Measurements from ENCODE around the gene CEP131.
"Not testable (repeated sequence)": the region's sequence is repeated elsewhere in the genome, so short reads cannot be mapped to it uniquely, and the experiment has no call there.

The CEP131 gene

GRCh38 chr17:81231121-81231645 is 8.4 kb upstream of the CEP131 start:
- H3K36me3 ChIP-seq (ENCODE audit: control insufficient read depth in 1 of 2, insufficient read depth in 2 of 2, low read length in 2 of 2): peaks cover 14 to 57% of the 10 kb centered on the region in 2 donors
- H3K27me3 ChIP-seq (ENCODE audit: low read depth, low read length): no peaks in the 10 kb centered on the region
- peaks cover 0 to 3% of the 10 kb centered on the region in 2 donors for H3K4me1 ChIP-seq (ENCODE audit: control insufficient read depth in 1 of 2, insufficient read depth in 2 of 2, low read length in 2 of 2)
- no peak overlapping the region for H3K27ac ChIP-seq (ENCODE audit: low read length)
- H3K4me3 ChIP-seq (ENCODE audit: low read depth in 1 of 2, low read length in 2 of 2): no peak overlapping the region
- H3K9me3 ChIP-seq (ENCODE audit: control insufficient read depth in 1 of 2, low read length in 2 of 2): no peaks in the 10 kb centered on the region

- H3K27me3 ChIP-seq (ENCODE audit: low read depth, low read length): no peaks in the 10 kb centered on the region
- no peak overlapping the region for H3K27ac ChIP-seq (ENCODE audit: low read length)
- H3K4me3 ChIP-seq (ENCODE audit: low read depth in 1 of 2, low read length in 2 of 2): no peak overlapping the region
- H3K9me3 ChIP-seq (ENCODE audit: control insufficient read depth in 1 of 2, low read length in 2 of 2): no peaks in the 10 kb centered on the region
- H3K36me3 ChIP-seq (ENCODE audit: control insufficient read depth in 1 of 2, insufficient read depth in 2 of 2, low read length in 2 of 2): peaks cover 14 to 51% of the 10 kb centered on the region in 2 donors
- no peaks in the 10 kb centered on the region for H3K4me1 ChIP-seq (ENCODE audit: control insufficient read depth in 1 of 2, insufficient read depth in 2 of 2, low read length in 2 of 2)
Measured at GRCh38 chr17:81230043-81230820, 7.5 kb upstream of the CEP131 start.

- no peaks in the 10 kb centered on the region for H3K9me3 ChIP-seq (ENCODE audit: control insufficient read depth in 1 of 2, low read length in 2 of 2)
- H3K27ac ChIP-seq (ENCODE audit: low read length): no peak overlapping the region
- no peak overlapping the region for H3K4me3 ChIP-seq (ENCODE audit: low read depth in 1 of 2, low read length in 2 of 2)
- peaks cover 14 to 51% of the 10 kb centered on the region in 2 donors for H3K36me3 ChIP-seq (ENCODE audit: control insufficient read depth in 1 of 2, insufficient read depth in 2 of 2, low read length in 2 of 2)
- no peaks in the 10 kb centered on the region for H3K4me1 ChIP-seq (ENCODE audit: control insufficient read depth in 1 of 2, insufficient read depth in 2 of 2, low read length in 2 of 2)
- H3K27me3 ChIP-seq (ENCODE audit: low read depth, low read length): no peaks in the 10 kb centered on the region
Measured at GRCh38 chr17:81229666-81229920, 6.8 kb upstream of the CEP131 start.

DNA sequence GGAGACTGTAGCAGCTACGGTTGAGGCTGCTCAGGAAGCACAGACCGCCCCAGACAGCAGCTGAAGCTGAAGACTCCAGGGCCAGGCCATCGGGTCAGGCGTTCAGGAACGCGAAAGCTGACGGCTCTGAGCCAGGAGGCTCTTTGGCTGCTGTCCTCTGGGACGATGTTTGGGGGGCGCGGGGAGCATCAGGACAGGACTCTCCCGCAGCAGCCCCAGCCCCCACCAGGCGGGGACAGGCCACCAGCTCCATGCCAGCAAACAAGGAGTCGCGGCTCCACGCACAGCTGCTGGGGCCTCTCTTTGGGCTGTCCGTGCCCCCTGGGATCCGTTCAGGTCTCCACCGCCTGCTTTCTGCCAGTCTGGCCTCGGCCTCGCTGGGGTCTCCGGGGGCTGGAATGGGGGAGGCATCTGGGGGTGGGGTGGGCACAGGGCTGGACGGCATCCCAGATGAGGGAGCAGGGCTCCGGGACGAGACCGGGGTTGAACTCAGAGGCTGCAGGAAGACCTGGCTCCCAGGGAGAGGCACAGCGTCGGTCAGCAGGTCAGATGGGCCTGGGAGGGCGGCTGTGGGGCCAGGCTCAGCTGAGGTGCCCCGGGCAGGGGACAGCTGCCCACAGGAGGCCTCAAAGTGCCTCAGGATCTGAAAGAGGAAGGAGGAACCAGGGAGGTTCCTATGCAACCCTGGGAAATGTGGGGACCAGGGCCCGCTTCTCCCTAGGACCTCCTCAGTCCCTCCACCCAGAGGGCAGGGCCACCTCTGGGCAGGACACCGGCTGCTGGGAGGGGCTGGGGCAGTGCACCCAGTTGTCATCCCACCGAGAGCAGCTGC is 6.3 kb upstream of the CEP131 start:
- Histone ChIP-seq H3K4me1 (ENCODE audit: control insufficient read depth in 1 of 2, insufficient read depth in 2 of 2, low read length in 2 of 2) (no peaks in the 10 kb centered on the region), H3K27ac (ENCODE audit: low read length) (no peak overlapping the region), H3K9me3 (ENCODE audit: control insufficient read depth in 1 of 2, low read length in 2 of 2) (no peaks in the 10 kb centered on the region), H3K4me3 (ENCODE audit: low read depth in 1 of 2, low read length in 2 of 2) (no peak overlapping the region), H3K36me3 (ENCODE audit: control insufficient read depth in 1 of 2, insufficient read depth in 2 of 2, low read length in 2 of 2) (peaks cover 14 to 51% of the 10 kb centered on the region in 2 donors), H3K27me3 (ENCODE audit: low read depth, low read length) (no peaks in the 10 kb centered on the region)

- no peak overlapping the region for H3K27ac ChIP-seq (ENCODE audit: low read length)
- no peak overlapping the region for H3K4me3 ChIP-seq (ENCODE audit: low read depth in 1 of 2, low read length in 2 of 2)
- H3K36me3 ChIP-seq (ENCODE audit: control insufficient read depth in 1 of 2, insufficient read depth in 2 of 2, low read length in 2 of 2): peaks cover 11 to 45% of the 10 kb centered on the region in 2 donors
Measured at GRCh38 chr17:81228420-81228819, 5.7 kb upstream of the CEP131 start.

DNA sequence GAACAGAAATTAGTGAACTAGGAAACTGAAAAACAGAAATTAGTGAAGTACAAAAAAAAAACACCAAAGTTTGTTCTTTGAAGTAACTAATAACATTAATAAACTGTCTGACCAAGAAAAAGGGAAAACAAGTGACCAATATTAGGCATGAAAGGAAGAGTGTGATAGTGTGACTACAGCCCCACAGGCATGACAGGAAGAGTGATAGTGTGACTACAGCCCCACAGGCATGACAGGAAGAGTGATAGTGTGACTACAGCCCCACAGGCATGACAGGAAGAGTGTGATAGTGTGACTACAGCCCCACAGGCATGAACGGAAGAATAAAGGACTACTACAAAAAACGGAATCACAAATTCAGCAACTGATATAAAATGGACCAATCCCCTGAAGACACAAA is 4.9 kb upstream of the CEP131 start:
- H3K36me3 ChIP-seq (ENCODE audit: control insufficient read depth in 1 of 2, insufficient read depth in 2 of 2, low read length in 2 of 2): peaks cover 11 to 38% of the 10 kb centered on the region in 2 donors
- H3K27ac ChIP-seq (ENCODE audit: low read length); H3K4me1 ChIP-seq (ENCODE audit: control insufficient read depth in 1 of 2, insufficient read depth in 2 of 2, low read length in 2 of 2); H3K4me3 ChIP-seq (ENCODE audit: low read depth in 1 of 2, low read length in 2 of 2); H3K27me3 ChIP-seq (ENCODE audit: low read depth, low read length); H3K9me3 ChIP-seq (ENCODE audit: control insufficient read depth in 1 of 2, low read length in 2 of 2): not testable (repeated sequence)

More at GRCh38 chr17:81228420-81228819, 5.7 kb upstream of the CEP131 start:
- no peaks in the 10 kb centered on the region for H3K9me3 ChIP-seq (ENCODE audit: control insufficient read depth in 1 of 2, low read length in 2 of 2)
- no peaks in the 10 kb centered on the region for H3K27me3 ChIP-seq (ENCODE audit: low read depth, low read length)
- peaks cover 0 to 3% of the 10 kb centered on the region in 2 donors for H3K4me1 ChIP-seq (ENCODE audit: control insufficient read depth in 1 of 2, insufficient read depth in 2 of 2, low read length in 2 of 2)

GRCh38 chr17:81223762-81224130 is 981 bp upstream of the CEP131 start:
- no peaks in the 10 kb centered on the region for H3K27me3 ChIP-seq (ENCODE audit: low read depth, low read length)
- peaks cover 12 to 14% of the 10 kb centered on the region in 2 donors for H3K4me1 ChIP-seq (ENCODE audit: control insufficient read depth in 1 of 2, insufficient read depth in 2 of 2, low read length in 2 of 2)
- peaks cover 0 to 8% of the 10 kb centered on the region in 2 donors for H3K36me3 ChIP-seq (ENCODE audit: control insufficient read depth in 1 of 2, insufficient read depth in 2 of 2, low read length in 2 of 2)
- peak overlapping the region; percentile 50 to 87 for H3K4me3 ChIP-seq (ENCODE audit: low read depth in 1 of 2, low read length in 2 of 2)
- no peak overlapping the region for H3K27ac ChIP-seq (ENCODE audit: low read length)
- no peaks in the 10 kb centered on the region for H3K9me3 ChIP-seq (ENCODE audit: control insufficient read depth in 1 of 2, low read length in 2 of 2)

DNA sequence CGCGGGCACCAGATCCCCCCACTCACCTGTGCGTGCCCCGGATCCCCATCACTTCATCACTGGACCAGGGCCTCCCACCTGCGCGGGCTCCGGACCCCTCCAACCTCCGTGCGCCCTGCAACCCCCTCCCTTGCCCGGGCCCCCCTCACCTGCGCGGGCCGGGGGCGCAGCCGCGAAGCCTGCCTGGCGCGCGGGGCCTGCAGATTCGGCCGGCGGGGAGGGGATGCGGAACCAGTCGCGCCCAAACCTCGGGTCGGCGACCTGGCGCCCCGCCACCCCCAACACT is 202 bp downstream of the CEP131 start:
- H3K27me3 ChIP-seq (ENCODE audit: low read depth, low read length): no peaks in the 10 kb centered on the region
- H3K9me3 ChIP-seq (ENCODE audit: control insufficient read depth in 1 of 2, low read length in 2 of 2): no peaks in the 10 kb centered on the region
- H3K4me1 ChIP-seq (ENCODE audit: control insufficient read depth in 1 of 2, insufficient read depth in 2 of 2, low read length in 2 of 2): peaks cover 12 to 14% of the 10 kb centered on the region in 2 donors
- peaks cover 0 to 5% of the 10 kb centered on the region in 2 donors for H3K36me3 ChIP-seq (ENCODE audit: control insufficient read depth in 1 of 2, insufficient read depth in 2 of 2, low read length in 2 of 2)
- peak overlapping the region; percentile 44 to 87 for H3K4me3 ChIP-seq (ENCODE audit: low read depth in 1 of 2, low read length in 2 of 2)
- H3K27ac ChIP-seq (ENCODE audit: low read length): no peak overlapping the region

DNA sequence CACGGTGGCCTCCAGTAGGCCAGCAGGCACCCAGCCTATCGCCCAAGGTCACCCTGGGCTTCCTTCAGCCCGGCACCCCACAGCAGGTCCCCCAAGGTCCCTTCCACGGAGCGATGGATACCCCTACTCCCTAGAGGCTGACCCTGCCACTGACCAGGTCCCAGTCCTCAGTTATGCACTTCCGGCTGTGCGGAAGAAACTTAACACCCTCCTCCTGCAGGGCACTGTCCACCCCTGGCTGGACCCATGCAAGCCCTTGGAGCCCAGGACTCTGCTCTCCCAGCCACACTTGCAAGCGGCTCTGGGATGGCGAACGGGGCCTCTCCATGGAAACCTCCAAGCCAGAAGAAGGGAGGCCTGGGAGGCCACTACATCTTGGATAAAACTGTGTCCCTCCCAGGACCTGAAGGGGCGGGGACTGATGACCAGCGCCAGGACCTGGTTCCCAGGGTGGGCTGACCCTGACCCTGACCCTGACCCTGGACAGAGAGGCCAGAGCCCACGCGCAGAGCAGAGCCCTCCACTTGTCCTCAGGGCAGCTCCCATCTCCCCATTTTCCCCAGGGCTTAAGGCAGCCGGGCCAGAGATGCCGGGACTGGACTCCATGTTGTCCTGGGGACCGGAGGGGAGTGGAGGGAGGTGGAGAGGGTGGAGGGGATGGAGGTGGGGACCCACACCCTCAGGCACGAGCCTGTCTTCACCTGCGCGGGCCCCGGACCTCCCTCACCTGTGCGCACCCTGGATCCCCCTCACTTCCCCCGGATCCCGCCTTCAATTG is 734 bp downstream of the CEP131 start:
- Histone ChIP-seq H3K4me1 (ENCODE audit: control insufficient read depth in 1 of 2, insufficient read depth in 2 of 2, low read length in 2 of 2) (peaks cover 12 to 14% of the 10 kb centered on the region in 2 donors), H3K27me3 (ENCODE audit: low read depth, low read length) (no peaks in the 10 kb centered on the region), H3K36me3 (ENCODE audit: control insufficient read depth in 1 of 2, insufficient read depth in 2 of 2, low read length in 2 of 2) (peaks cover 0 to 5% of the 10 kb centered on the region in 2 donors), H3K27ac (ENCODE audit: low read length) (no peak overlapping the region), H3K9me3 (ENCODE audit: control insufficient read depth in 1 of 2, low read length in 2 of 2) (no peaks in the 10 kb centered on the region), H3K4me3 (ENCODE audit: low read depth in 1 of 2, low read length in 2 of 2) (peak overlapping the region; percentile 44 to 87)

GRCh38 chr17:81221371-81221841 is 1.4 kb downstream of the CEP131 start:
- H3K9me3 ChIP-seq (ENCODE audit: control insufficient read depth in 1 of 2, low read length in 2 of 2): no peaks in the 10 kb centered on the region
- no peaks in the 10 kb centered on the region for H3K27me3 ChIP-seq (ENCODE audit: low read depth, low read length)
- peaks cover 0 to 5% of the 10 kb centered on the region in 2 donors for H3K36me3 ChIP-seq (ENCODE audit: control insufficient read depth in 1 of 2, insufficient read depth in 2 of 2, low read length in 2 of 2)
- H3K27ac ChIP-seq (ENCODE audit: low read length): no peak overlapping the region
- H3K4me1 ChIP-seq (ENCODE audit: control insufficient read depth in 1 of 2, insufficient read depth in 2 of 2, low read length in 2 of 2): peaks cover 12 to 14% of the 10 kb centered on the region in 2 donors
- H3K4me3 ChIP-seq (ENCODE audit: low read depth in 1 of 2, low read length in 2 of 2): peak overlapping the region in 1 of 2 donors; percentile 87

Data from muscle layer of duodenum (tissue), 2 donors.